HG03097 (cell line): Measurements from ENCODE around the gene GPR25.

Experiments
- ATAC-seq: cut with Tn5 transposase; IDR thresholded peaks from one replicate; pipeline ENCODE4 v1.9.1; 2021; ENCODE audit not compliant: unreplicated experiment, low FRiP score

The GPR25 gene

DNA sequence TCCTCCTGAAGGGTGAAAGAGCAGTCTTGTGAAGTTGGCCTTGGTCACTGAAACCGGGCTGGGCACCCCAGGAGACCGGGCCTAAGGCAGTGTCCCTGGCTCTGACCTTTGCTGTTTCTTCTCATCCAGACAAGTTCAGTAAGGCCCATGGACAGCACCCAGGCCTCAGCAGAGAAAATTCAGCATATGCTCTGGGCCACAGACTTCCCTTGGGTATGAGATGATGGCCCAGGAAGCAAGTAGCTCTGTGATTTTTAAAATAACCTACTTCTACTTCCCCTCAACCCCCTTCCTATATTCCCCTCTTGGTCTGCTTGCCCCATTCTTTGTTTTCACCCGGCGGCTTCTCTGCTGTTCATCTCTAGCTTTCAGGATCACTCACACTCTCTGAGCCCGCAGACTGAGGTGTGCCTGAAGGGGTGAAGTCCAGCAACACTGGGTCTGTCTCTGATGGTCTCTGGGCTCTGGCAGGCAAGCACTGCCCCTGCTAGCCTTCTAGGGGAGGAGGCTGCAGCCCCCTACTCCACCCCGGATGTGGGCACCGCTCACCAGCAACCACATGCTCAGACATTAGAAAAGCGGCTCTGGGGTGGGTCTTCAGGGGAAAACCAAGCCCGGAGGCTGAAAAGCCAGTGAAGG, 2.9 kb upstream of the GPR25 start:
- peak; percentile 41 for ATAC-seq

DNA sequence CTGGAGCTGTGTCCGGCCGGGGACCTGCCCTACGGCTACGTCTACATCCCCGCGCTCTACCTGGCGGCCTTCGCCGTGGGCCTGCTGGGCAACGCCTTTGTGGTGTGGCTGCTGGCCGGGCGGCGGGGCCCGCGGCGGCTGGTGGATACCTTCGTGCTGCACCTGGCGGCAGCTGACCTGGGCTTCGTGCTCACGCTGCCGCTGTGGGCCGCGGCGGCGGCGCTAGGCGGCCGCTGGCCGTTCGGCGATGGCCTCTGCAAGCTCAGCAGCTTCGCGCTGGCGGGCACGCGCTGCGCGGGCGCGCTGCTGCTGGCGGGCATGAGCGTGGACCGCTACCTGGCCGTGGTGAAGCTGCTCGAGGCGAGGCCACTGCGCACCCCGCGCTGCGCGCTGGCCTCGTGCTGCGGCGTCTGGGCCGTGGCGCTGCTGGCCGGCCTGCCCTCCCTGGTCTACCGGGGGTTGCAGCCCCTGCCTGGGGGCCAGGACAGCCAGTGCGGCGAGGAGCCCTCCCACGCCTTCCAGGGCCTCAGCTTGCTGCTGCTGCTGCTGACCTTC, 412 bp downstream of the GPR25 start:
- ATAC-seq = no peak

DNA sequence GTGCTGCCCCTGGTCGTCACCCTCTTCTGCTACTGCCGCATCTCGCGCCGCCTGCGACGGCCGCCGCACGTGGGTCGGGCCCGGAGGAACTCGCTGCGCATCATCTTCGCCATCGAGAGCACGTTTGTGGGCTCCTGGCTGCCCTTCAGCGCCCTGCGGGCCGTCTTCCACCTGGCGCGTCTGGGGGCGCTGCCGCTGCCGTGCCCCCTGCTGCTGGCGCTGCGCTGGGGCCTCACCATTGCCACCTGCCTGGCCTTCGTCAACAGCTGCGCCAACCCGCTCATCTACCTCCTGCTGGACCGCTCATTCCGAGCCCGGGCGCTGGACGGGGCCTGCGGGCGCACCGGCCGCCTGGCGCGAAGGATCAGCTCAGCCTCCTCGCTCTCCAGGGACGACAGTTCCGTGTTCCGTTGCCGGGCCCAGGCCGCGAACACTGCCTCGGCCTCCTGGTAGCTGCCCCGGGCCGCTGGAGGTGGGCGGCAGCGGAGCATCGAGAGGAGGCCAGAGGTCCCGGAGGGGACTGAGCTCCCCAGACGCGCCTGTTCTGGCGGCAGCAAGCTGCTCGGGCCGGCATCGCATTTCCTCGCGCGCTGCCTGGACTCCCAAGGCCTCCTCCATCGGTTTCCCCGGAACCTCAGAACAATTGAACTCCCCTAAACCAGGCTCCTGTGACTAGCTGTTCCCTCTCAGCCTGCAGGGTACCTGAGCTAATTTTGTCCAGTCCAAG, 1.1 kb downstream of the GPR25 start:
- no peak for ATAC-seq

DNA sequence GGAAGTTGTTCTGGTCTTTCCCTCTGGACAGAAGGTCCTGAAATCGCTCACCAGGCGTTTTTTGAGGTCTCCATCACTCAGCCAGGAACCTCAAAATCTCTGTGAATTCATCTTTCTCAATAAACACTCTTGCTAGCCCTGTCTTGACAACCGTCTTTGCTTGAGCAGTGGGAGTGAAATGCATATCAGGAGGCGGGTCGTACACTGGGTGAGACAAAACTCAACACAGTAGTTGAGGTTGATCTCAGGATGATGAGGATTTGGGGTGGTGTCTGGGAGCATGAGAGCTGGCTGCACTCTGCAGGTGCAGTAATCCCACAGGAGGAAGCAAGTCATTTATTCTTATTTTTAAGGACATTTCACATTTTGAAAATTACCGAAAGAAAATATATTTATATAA, 1.9 kb downstream of the GPR25 start:
- no peak for ATAC-seq

DNA sequence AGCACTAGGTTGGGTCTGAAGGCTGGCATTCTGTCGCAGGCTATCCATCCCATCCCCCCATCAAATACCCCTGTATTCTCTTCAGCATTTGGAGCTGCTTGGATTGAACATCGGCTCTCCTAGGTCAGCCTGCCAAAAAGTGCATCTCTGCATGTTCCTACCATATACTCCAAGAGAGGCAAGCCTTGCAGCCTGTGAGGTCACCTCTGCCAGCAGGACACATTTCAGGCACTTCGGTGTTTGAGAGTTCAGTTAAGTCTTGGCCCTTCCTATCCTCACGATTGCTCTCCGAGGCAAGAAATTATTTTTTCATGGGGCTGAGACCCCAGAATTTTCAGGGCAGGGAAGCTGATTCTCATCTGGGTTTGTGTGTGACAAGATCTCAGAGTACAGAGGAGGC, 2.6 kb downstream of the GPR25 start:
- no peak for ATAC-seq

GRCh38 chr1:200877010-200877409, 4.2 kb downstream of the GPR25 start:
- ATAC-seq = no peak

GRCh38 chr1:200877839-200878551, 5.2 kb downstream of the GPR25 start:
- ATAC-seq = peak; percentile 69

- ATAC-seq = peak; percentile 56
These were observed 7.4 kb downstream of the GPR25 start for GRCh38 chr1:200880212-200880611.

DNA sequence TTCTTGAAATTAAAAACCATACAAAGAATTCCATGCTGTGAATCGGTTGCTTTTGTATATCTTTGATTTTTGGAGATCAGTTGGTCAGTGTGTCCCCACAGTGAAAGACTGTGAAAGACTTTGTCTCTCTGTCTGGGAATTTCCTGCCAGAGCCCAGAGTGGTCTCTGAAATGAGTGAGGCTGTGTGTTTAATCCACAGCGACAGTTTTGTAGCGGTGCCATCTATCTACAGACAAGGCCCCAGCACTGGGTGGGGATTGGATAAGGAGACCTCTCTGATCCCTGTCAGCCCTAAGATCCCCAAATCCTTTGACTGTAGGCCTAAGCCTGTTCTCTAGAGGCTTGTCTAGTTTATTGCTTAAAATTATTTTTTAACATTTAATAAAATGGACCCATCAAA, 10.3 kb downstream of the GPR25 start:
- ATAC-seq = no peak

- ATAC-seq = no peak
These were observed 13.0 kb downstream of the GPR25 start for GRCh38 chr1:200885623-200886402.

GRCh38 chr1:200886594-200886993, 13.8 kb downstream of the GPR25 start:
- ATAC-seq = no peak

- no peak for ATAC-seq
These were observed 14.3 kb downstream of the GPR25 start for GRCh38 chr1:200887036-200887435.

DNA sequence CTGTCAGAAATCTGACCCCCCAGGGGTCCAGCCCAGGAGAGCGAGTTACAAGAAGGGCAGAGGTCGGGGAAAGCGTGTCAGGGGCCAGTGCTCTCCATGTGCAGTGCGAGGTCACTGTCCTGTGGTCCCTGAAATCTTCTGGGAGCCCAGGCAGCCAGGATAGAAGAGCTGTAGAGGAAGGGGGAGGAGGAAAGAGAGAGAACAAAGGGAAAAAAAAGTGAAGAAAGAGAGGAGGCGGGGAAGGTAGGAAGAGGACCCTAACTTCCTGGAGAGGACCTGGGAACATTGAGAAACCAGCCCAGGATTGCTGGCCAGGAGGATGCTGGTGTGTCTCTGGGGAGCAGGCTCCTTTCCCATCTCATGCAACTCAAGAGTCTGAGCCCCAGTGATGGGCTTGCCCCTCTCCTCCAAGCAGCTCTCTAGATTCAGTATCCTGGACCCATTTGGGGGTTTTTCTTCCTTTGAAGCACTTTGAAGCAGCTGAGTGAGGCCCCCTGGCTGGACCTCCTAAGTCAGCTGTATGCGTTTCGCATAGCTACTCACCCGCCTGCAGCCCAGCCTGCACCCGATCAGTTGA, 15.1 kb downstream of the GPR25 start:
- no peak for ATAC-seq

DNA sequence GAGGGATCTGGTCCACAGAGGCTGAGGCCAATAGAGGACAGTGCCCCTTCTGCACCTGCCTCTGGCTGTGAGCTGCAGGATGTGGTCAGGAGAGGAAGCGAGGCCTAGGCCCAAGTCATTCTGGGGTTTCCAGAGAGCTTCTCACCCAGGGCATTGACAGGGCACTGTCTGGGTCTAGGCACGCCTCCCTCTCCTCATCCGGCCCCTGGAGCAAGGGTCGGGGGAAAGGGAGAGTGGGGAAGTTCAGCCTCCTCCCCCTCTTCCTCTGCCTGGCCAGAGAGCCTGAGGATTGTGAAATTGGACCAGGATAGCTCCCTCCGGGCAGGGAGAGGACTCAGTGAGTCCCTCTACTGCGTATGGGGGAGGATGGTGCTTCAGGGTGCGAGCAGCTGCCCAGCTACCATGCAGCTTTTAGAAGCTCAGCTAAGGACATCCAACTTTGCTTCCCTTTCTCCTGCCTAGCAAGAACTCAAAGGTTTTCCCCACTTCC, 15.6 kb downstream of the GPR25 start:
- peak; percentile 92 for ATAC-seq

DNA sequence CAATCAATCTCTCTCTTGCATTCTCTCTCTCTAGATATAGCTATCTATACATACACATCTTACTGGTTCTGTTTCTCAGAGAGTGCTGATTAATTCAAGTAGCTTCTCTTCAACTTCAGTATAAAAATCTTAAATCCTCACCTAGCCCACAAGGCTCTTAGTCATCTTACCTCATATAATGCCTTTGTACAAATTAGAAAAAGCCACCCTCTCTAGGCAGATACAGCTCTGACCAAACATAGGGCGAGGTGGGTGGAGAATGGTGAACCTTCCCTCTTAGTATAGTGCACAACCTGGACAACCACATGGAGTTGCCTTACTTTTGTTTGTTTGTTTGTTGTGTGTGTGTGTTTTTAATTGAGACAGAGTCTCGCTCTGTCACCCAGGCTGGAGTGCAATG, 16.8 kb downstream of the GPR25 start:
- no peak for ATAC-seq

- no peak for ATAC-seq
These were observed 17.2 kb downstream of the GPR25 start for GRCh38 chr1:200890027-200890426.

DNA sequence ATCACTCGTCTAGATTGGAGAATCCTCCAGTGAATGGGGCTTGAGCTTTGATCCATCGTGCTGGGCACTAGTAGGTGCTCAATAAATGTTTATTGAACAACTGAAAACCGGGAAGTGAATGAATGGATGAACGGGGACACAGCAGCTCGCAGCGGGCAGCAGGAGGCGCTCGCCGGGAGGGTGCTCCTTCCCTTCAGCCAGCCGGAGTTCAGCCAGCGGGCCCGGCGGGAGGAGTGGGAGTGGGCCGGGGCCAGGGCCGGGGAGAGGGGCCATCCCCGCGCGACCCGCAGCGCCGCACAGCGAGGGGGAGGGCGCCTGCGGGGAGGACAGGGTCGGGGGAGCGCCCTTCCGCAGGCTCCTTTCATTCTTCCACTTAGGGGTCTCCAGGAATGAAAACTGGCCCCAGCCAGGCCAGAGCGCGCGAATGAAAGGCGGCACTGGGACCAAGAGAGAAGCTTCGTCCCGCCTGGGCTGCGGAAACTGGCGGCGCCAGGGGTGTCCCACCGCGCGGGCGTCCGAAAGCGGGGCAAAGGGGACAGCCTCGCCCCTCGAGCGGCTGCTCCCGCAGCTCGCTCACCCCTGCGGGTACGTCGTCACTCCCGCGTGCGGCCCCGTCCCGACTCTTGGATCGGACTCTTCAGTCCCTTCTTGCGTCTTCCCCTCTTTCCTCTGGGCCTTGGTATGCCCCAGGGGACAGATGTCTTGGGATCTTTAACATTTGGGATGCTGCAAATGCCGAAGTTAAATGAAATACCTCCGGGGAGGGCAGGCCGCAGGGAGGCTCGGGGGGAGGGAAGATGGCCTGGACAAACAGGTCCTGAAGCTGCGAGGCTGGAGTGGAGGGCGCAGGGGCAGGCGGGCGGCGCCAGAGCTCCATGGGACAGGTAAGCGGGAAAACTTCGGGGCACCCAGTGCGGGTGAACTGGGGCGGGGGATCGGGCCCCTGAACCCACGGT, 18.3 kb downstream of the GPR25 start:
- no peak for ATAC-seq

DNA sequence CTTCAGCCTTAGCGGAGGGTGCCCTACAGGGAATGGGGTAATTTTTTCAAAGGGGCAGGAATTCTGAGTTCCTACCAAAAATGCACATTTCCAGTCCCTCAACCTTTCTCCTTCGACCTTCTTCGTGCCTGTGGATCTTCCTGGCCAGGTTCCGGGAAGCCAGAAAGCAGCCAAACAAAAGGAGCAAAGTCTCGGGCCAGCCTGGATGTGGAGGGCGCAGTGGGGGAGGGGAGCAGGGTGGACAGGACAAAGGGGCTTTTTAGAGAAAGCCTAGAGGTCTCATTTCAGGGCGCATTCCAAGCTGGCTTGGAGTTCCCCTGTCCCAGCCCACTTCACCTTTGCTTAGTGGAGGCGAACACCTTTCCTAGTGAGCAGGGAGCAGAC, 19.0 kb downstream of the GPR25 start:
- ATAC-seq = no peak

DNA sequence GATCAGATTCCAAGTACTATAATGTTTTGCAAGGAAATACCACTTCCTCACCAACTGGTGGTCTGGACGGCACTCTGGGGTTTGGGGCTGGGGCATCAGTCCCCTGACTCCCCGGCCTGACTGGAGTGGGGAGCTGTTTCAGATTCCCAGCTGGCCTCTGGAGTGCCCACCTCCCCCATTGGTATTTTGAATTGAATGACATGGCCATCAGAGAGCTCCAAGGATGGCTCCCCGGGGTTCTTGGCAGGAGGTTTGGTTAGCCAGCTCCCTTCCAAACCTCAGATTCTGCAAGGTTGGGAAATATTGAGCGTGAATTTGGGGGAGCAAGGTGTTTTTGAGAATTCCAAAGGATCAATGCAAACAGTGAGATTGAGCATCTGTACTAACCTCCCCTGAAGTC, 19.8 kb downstream of the GPR25 start:
- ATAC-seq = no peak
